ENCODE measurements around the gene BSDC1. TPM values are rescaled to one million over a fixed set of nuclear protein-coding genes. Genes with fewer than 3 reads are reported as not detected.
"Not testable (repeated sequence)": the region's sequence is repeated elsewhere in the genome, so short reads cannot be mapped to it uniquely, and the experiment has no call there.

The BSDC1 gene, protein sequence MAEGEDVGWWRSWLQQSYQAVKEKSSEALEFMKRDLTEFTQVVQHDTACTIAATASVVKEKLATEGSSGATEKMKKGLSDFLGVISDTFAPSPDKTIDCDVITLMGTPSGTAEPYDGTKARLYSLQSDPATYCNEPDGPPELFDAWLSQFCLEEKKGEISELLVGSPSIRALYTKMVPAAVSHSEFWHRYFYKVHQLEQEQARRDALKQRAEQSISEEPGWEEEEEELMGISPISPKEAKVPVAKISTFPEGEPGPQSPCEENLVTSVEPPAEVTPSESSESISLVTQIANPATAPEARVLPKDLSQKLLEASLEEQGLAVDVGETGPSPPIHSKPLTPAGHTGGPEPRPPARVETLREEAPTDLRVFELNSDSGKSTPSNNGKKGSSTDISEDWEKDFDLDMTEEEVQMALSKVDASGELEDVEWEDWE
- 91.0 and 93.6 TPM in 2 replicates for total RNA-seq
- long read RNA-seq, full-length matches to known transcripts, result 147 of 230 reads
- long read RNA-seq, partial matches to known transcripts, result 60 of 230 reads
- long read RNA-seq, other reads (novel, unspliced or antisense), result 23 of 230 reads

DNA sequence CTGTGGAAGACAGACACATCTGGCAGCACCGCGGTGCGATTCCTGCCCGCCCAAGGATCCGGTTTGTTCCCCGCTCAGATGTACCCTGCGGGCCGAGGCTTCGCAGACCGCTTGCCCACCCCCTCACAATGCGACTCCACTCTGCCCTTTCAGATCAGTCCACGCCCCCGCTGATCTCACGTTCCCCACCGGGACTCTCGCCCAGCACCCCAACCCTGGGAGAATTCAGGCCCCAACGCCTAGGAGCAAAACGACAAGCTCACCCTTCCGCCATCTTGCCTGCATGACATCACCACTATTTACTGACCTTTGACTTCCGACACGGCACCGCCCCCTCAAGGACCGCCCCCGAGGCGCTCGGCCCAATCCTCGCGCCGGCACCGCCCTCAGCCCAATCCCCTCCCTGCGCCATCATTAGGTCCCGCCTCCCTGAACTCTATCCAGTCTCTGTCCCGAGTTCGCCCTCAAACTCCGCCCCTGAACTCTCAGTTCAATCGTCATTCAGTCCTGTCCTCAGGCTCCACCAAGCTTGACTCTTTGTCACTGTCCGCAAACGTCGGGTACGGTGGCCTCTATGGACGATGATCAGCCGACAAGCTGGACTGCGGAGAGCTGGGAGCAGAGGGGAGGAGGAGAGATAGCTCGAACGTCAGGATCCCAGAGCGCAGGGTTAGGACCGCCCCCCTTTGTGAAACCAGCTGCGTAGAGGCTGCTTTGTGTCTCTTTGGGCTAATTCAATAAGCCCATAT is at the start of gene BSDC1:
TSS of gene BSDC1 (minus strand) at position 301 of the 749 bp plus-strand sequence. CDS start at position 274, 27 bp downstream.
- TF ChIP-seq, protein P1, sequence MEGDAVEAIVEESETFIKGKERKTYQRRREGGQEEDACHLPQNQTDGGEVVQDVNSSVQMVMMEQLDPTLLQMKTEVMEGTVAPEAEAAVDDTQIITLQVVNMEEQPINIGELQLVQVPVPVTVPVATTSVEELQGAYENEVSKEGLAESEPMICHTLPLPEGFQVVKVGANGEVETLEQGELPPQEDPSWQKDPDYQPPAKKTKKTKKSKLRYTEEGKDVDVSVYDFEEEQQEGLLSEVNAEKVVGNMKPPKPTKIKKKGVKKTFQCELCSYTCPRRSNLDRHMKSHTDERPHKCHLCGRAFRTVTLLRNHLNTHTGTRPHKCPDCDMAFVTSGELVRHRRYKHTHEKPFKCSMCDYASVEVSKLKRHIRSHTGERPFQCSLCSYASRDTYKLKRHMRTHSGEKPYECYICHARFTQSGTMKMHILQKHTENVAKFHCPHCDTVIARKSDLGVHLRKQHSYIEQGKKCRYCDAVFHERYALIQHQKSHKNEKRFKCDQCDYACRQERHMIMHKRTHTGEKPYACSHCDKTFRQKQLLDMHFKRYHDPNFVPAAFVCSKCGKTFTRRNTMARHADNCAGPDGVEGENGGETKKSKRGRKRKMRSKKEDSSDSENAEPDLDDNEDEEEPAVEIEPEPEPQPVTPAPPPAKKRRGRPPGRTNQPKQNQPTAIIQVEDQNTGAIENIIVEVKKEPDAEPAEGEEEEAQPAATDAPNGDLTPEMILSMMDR (IDR thresholded peaks at IDR 0.05; ENCODE audit: unreplicated experiment), result no peak
- H3K27me3 Mint-ChIP-seq, result no peaks in the 10 kb centered on the region
- peak within 1 kb of the TSS; percentile 99 for H3K4me3 Mint-ChIP-seq (ENCODE audit: low read depth)
- peak; percentile 97 for DNase-seq (ENCODE audit: low spot score, unreplicated experiment)
- no peaks in the 10 kb centered on the region for H3K9me3 Mint-ChIP-seq (ENCODE audit: low read depth)
- H3K36me3 Mint-ChIP-seq (ENCODE audit: insufficient read depth), result peaks cover 5% of the 10 kb centered on the region
- H3K4me1 Mint-ChIP-seq (ENCODE audit: low read depth), result peaks cover 16% of the 10 kb centered on the region
- peak within 1 kb of the TSS; percentile 100 for H3K27ac Mint-ChIP-seq

DNA sequence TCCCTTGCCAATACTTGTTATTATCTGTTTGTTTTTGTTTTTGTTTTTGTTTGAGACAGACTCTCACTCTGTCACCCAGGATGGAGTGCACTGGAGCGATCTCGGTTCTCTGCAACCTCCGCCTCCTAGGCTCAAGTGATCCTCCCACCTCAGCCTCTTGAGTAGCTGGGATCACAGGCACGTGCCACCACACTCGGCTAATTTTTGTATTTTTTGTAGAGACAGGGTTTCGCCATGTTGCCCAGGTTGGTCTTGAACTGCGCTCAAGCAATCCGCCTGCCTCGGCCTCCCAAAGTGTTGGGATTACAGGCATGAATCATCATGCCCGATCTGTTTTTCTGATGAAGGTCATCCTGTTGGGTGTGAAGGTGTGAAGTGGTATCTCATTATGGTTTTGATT is 47.2 kb upstream of the BSDC1 start:
- H3K27ac Mint-ChIP-seq; H3K4me3 Mint-ChIP-seq (ENCODE audit: low read depth); H3K4me1 Mint-ChIP-seq (ENCODE audit: low read depth): not testable (repeated sequence)

DNA sequence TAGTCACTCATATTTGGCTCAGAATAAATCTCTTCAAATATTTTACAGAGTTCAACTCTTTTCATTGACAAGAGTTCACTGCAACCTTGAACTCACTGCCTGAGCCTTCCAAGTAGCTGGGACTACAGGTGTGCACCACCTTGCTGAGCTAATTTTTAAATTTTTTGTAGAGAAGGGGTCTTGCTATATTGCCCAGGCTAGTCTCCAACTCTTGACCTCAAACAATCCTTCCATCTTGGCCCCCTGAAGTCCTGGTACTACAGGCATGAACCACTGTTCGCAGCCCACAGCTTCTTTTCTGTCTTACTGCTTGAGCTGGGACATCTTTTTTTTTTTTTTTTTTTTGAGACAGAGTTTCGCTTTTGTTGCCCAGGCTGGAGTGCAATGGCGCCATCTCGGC is 44.5 kb upstream of the BSDC1 start:
- not testable (repeated sequence) for H3K27me3 Mint-ChIP-seq; DNase-seq (ENCODE audit: low spot score, unreplicated experiment); H3K4me1 Mint-ChIP-seq (ENCODE audit: low read depth); H3K36me3 Mint-ChIP-seq (ENCODE audit: insufficient read depth); H3K27ac Mint-ChIP-seq; H3K9me3 Mint-ChIP-seq (ENCODE audit: low read depth); H3K4me3 Mint-ChIP-seq (ENCODE audit: low read depth)

More for the DNA sequence above, 47.2 kb upstream of the BSDC1 start:
- DNase-seq (ENCODE audit: low spot score, unreplicated experiment); H3K9me3 Mint-ChIP-seq (ENCODE audit: low read depth); H3K27me3 Mint-ChIP-seq; H3K36me3 Mint-ChIP-seq (ENCODE audit: insufficient read depth): not testable (repeated sequence)

DNA sequence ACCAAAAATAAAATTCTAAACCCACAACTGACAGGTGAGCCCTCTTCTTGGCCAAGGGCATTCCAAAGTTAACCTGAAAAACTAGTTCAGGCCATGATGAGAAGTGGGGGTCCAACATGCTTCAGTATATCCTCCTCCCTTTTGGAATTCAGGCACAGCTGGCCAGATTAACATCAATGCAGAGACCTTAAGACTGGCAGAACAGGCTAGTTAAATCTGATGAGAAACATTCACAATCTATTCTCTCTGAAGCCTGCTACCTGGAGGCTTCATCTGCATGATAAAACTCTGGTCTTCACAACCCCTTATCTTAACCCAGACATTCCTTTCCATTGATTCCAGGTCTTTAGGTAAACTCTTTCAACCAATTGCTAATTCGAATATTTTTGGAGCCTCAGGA is 43.9 kb upstream of the BSDC1 start:
- H3K4me3 Mint-ChIP-seq (ENCODE audit: low read depth), result no peak overlapping the region
- no peak overlapping the region for H3K27ac Mint-ChIP-seq

DNA sequence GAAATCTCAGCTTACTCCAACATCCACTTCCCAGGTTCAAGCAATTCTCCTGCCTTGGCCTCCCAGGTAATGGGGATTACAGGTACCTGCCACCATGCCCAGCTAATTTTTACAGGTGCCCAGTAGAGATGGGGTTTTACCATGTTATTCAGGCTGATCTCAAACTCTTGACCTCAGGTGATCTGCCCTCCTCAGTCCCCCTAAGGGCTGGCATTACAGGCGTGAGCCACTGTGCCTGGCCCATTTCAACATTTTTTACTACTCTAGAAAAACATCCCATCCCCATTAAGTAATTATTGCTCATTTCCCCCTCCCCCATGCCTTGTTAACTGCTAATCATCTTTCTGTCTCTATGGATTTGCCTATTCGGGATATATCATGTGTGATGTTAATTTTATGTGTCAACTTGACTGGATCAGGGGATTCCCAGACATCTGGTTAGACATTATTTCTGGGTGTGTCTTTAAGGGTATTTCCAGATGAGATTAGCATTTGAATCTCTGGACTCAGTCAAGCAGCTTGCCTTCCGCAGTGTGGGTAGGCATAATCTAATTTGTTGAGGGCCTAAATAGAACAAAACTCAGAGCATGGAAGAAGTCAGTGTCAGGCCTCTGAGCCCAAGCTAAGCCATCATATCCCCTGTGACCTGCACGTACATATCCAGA is 37.6 kb upstream of the BSDC1 start:
- Mint-ChIP-seq H3K36me3 (ENCODE audit: insufficient read depth) (no peaks in the 10 kb centered on the region), H3K27ac (no peak overlapping the region), H3K27me3 (peaks cover 10% of the 10 kb centered on the region), H3K4me1 (ENCODE audit: low read depth) (peaks cover 4% of the 10 kb centered on the region), H3K9me3 (ENCODE audit: low read depth) (no peaks in the 10 kb centered on the region), H3K4me3 (ENCODE audit: low read depth) (no peak overlapping the region)
- TF ChIP-seq, protein P1 (IDR thresholded peaks at IDR 0.05; ENCODE audit: unreplicated experiment), result no peak
- no peak for DNase-seq (ENCODE audit: low spot score, unreplicated experiment)

More for the DNA sequence above, 43.9 kb upstream of the BSDC1 start:
- Mint-ChIP-seq H3K27me3 (no peaks in the 10 kb centered on the region), H3K36me3 (ENCODE audit: insufficient read depth) (no peaks in the 10 kb centered on the region), H3K9me3 (ENCODE audit: low read depth) (peaks cover 3% of the 10 kb centered on the region), H3K4me1 (ENCODE audit: low read depth) (peaks cover 4% of the 10 kb centered on the region)
- no peak for DNase-seq (ENCODE audit: low spot score, unreplicated experiment)
- TF ChIP-seq, protein P1 (IDR thresholded peaks at IDR 0.05; ENCODE audit: unreplicated experiment), result no peak
